ENCODE results near the gene MEOX1.
A peak's percentile ranks its signal among the peaks of the same experiment; 100 is the strongest.
"Not testable (repeated sequence)": the region's sequence is repeated elsewhere in the genome, so short reads cannot be mapped to it uniquely, and the experiment has no call there.

Gene MEOX1

GRCh38 chr17:43661699-43662412 is at the start of gene MEOX1:
Gene MEOX1 (minus strand): TSS chr17:43661922. CDS start chr17:43661534, 388 bp downstream.
- no peak for DNase-seq

- no peak for DNase-seq
These were observed 48.4 kb upstream of the MEOX1 start for GRCh38 chr17:43710101-43710500.

GRCh38 chr17:43709210-43709609 is 47.5 kb upstream of the MEOX1 start:
- no peak for DNase-seq

- no peak for DNase-seq
These were observed 45.5 kb upstream of the MEOX1 start for GRCh38 chr17:43707184-43707583.

GRCh38 chr17:43706235-43706634 is 44.5 kb upstream of the MEOX1 start:
- no peak for DNase-seq

GRCh38 chr17:43703630-43704029 is 41.9 kb upstream of the MEOX1 start:
- no peak for DNase-seq

GRCh38 chr17:43702637-43703036 is 40.9 kb upstream of the MEOX1 start:
- DNase-seq, result no peak

- DNase-seq, result no peak
These were observed 39.6 kb upstream of the MEOX1 start for GRCh38 chr17:43701318-43701743.

- no peak for DNase-seq
These were observed 37.7 kb upstream of the MEOX1 start for GRCh38 chr17:43699438-43699756.

GRCh38 chr17:43698678-43699437 is 37.1 kb upstream of the MEOX1 start:
- no peak for DNase-seq

GRCh38 chr17:43697937-43698336 is 36.2 kb upstream of the MEOX1 start:
- no peak for DNase-seq

- DNase-seq, result no peak
These were observed 35.2 kb upstream of the MEOX1 start for GRCh38 chr17:43696891-43697290.

- no peak for DNase-seq
These were observed 34.5 kb upstream of the MEOX1 start for GRCh38 chr17:43695970-43696865.

GRCh38 chr17:43694081-43694870 is 32.6 kb upstream of the MEOX1 start:
- DNase-seq, result peak; percentile 72

GRCh38 chr17:43691317-43691693 is 29.6 kb upstream of the MEOX1 start:
- no peak for DNase-seq

GRCh38 chr17:43690624-43691316 is 29.0 kb upstream of the MEOX1 start:
- no peak for DNase-seq

- no peak for DNase-seq
These were observed 28.1 kb upstream of the MEOX1 start for GRCh38 chr17:43689814-43690213.

- no peak for DNase-seq
These were observed 27.4 kb upstream of the MEOX1 start for GRCh38 chr17:43689131-43689530.

- DNase-seq, result not testable (repeated sequence)
These were observed 25.2 kb upstream of the MEOX1 start for GRCh38 chr17:43686957-43687356.

GRCh38 chr17:43683928-43684653 is 22.4 kb upstream of the MEOX1 start:
- DNase-seq, result no peak

- peak; percentile 7 for DNase-seq
These were observed 18.7 kb upstream of the MEOX1 start for GRCh38 chr17:43680461-43680860.

Measured in DMS153 (cell line).